Suprapubic skin (tissue), 3 donors: Measurements from ENCODE around the gene RBMS3.

Source experiments
- EP300 ChIP-seq: sonication (generic); formaldehyde crosslinking; IDR thresholded peaks from one replicate; pipeline ENCODE4 v1.6.1; 2017; ENCODE audit warnings: antibody characterized with exemption
- POLR2A ChIP-seq, 2 donors: fragments of 450-650 bp; IDR thresholded peaks; one replicate each; pipeline ENCODE4 v1.6.1; 2017; ENCODE audit warnings: antibody characterized with exemption in 2 of 2, mild to moderate bottlenecking in 2 of 2, moderate library complexity in 2 of 2
- TF ChIP-seq, protein P1 (sequence below), 2 donors: fragments of 200-600 bp in 1 of 2; fragments of 450-650 bp in 1 of 2; sonication (generic) in 1 of 2; IDR thresholded peaks; one replicate each; pipeline ENCODE4 v1.5.1; 2016 to 2019; ENCODE audit warnings: antibody characterized with exemption in 2 of 2, mild to moderate bottlenecking in 1 of 2, moderate library complexity in 1 of 2

GRCh38 chr3:29559741-29560465 lies 279.0 kb downstream of the RBMS3 start:
- TF ChIP-seq EP300 (no peak), POLR2A (IDR thresholded peaks at IDR 0.05) (no peak)
- TF ChIP-seq, protein P1, sequence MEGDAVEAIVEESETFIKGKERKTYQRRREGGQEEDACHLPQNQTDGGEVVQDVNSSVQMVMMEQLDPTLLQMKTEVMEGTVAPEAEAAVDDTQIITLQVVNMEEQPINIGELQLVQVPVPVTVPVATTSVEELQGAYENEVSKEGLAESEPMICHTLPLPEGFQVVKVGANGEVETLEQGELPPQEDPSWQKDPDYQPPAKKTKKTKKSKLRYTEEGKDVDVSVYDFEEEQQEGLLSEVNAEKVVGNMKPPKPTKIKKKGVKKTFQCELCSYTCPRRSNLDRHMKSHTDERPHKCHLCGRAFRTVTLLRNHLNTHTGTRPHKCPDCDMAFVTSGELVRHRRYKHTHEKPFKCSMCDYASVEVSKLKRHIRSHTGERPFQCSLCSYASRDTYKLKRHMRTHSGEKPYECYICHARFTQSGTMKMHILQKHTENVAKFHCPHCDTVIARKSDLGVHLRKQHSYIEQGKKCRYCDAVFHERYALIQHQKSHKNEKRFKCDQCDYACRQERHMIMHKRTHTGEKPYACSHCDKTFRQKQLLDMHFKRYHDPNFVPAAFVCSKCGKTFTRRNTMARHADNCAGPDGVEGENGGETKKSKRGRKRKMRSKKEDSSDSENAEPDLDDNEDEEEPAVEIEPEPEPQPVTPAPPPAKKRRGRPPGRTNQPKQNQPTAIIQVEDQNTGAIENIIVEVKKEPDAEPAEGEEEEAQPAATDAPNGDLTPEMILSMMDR (IDR thresholded peaks at IDR 0.05), result no peak
